ENCODE data around the gene GPX2. TPM values are rescaled to one million over a fixed set of nuclear protein-coding genes. Genes with fewer than 3 reads are reported as not detected.
A peak's percentile ranks its signal among the peaks of the same experiment; 100 is the strongest.

GPX2 gene
- total RNA-seq, 4 donors from 2014 or later, result 4.0 TPM; not detected in 3

DNA sequence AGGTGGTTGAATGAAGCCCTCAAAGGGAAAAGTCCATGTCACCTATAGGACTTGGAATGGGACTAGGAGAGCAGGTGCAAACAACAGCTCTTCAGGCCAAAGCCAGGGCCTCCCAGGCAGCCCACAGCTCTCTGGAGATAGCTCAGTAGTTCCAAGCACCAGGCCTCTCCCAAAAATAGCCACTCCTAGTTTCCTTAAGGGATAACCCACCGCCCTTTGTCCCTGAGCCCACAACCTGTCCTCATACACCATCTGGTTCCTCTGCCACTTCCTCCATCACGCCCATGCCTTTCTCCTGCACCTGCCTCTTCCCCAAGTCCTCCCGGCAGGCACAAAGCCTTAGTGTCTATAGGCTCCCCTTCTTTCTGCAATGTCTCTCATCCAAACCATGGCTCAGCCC lies 27.5 kb upstream of the GPX2 start:
- DNase-seq, result no peak
- 92 to 98% methylated on average over 3 of the region's 3 CpGs for WGBS, 2 donors
- no peak overlapping the region for H3K27ac ChIP-seq
- no peak overlapping the region for H3K4me3 ChIP-seq (replicated peaks in 1 of 3)
- no peaks in the 10 kb centered on the region for H3K36me3 ChIP-seq
- peaks cover 19 to 24% of the 10 kb centered on the region in 2 donors for H3K4me1 ChIP-seq
- H3K27me3 ChIP-seq, result no peaks in the 10 kb centered on the region
- intact Hi-C loops (cut with DNase I), result no loop called here
- H3K9me3 ChIP-seq, result no peaks in the 10 kb centered on the region
- TF ChIP-seq POLR2A (IDR thresholded peaks at IDR 0.05), result no peak
- TF ChIP-seq, protein P1, sequence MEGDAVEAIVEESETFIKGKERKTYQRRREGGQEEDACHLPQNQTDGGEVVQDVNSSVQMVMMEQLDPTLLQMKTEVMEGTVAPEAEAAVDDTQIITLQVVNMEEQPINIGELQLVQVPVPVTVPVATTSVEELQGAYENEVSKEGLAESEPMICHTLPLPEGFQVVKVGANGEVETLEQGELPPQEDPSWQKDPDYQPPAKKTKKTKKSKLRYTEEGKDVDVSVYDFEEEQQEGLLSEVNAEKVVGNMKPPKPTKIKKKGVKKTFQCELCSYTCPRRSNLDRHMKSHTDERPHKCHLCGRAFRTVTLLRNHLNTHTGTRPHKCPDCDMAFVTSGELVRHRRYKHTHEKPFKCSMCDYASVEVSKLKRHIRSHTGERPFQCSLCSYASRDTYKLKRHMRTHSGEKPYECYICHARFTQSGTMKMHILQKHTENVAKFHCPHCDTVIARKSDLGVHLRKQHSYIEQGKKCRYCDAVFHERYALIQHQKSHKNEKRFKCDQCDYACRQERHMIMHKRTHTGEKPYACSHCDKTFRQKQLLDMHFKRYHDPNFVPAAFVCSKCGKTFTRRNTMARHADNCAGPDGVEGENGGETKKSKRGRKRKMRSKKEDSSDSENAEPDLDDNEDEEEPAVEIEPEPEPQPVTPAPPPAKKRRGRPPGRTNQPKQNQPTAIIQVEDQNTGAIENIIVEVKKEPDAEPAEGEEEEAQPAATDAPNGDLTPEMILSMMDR (IDR thresholded peaks at IDR 0.05), result no peak

GRCh38 chr14:64968651-64969050 lies 26.1 kb upstream of the GPX2 start:
- no peak overlapping the region for H3K4me3 ChIP-seq (replicated peaks in 1 of 3)
- no peaks in the 10 kb centered on the region for H3K36me3 ChIP-seq
- DNase-seq, result no peak
- no peaks in the 10 kb centered on the region for H3K9me3 ChIP-seq
- peaks cover 19 to 24% of the 10 kb centered on the region in 2 donors for H3K4me1 ChIP-seq
- intact Hi-C loops (cut with DNase I), result no loop called here
- TF ChIP-seq POLR2A (IDR thresholded peaks at IDR 0.05), result no peak
- TF ChIP-seq, protein P1 (IDR thresholded peaks at IDR 0.05), result no peak
- WGBS, 2 donors, result 86 to 93% methylated on average over 6 of the region's 6 CpGs
- H3K27me3 ChIP-seq, result no peaks in the 10 kb centered on the region
- no peak overlapping the region for H3K27ac ChIP-seq

- intact Hi-C loops (cut with DNase I), result no loop called here
- no peak overlapping the region for H3K27ac ChIP-seq
- DNase-seq, result no peak
- no peak overlapping the region for H3K4me3 ChIP-seq (replicated peaks in 1 of 3)
- no peaks in the 10 kb centered on the region for H3K27me3 ChIP-seq
- TF ChIP-seq, protein P1 (IDR thresholded peaks at IDR 0.05), result no peak
- TF ChIP-seq POLR2A (IDR thresholded peaks at IDR 0.05), result no peak
- 88 to 95% methylated on average over 7 of the region's 7 CpGs for WGBS, 2 donors
- H3K4me1 ChIP-seq, result peaks cover 19 to 24% of the 10 kb centered on the region in 2 donors
- no peaks in the 10 kb centered on the region for H3K36me3 ChIP-seq
- no peaks in the 10 kb centered on the region for H3K9me3 ChIP-seq
Observed at GRCh38 chr14:64968167-64968566, 25.6 kb upstream of the GPX2 start.

- TF ChIP-seq POLR2A (IDR thresholded peaks at IDR 0.05), result no peak
- TF ChIP-seq, protein P1 (IDR thresholded peaks at IDR 0.05), result no peak
- intact Hi-C loops (cut with DNase I), result no loop called here
- Histone ChIP-seq H3K4me1 (peaks cover 19 to 24% of the 10 kb centered on the region in 2 donors), H3K27me3 (no peaks in the 10 kb centered on the region), H3K9me3 (no peaks in the 10 kb centered on the region), H3K4me3 (replicated peaks in 1 of 3) (no peak overlapping the region), H3K27ac (peak overlapping the region; percentile 42 to 70 (median 54)), H3K36me3 (no peaks in the 10 kb centered on the region)
- peak; percentile 86 to 87 for DNase-seq
- WGBS, 2 donors, result 51 to 56% methylated on average over 2 of the region's 2 CpGs
Observed at GRCh38 chr14:64966976-64967375, 24.4 kb upstream of the GPX2 start.

DNA sequence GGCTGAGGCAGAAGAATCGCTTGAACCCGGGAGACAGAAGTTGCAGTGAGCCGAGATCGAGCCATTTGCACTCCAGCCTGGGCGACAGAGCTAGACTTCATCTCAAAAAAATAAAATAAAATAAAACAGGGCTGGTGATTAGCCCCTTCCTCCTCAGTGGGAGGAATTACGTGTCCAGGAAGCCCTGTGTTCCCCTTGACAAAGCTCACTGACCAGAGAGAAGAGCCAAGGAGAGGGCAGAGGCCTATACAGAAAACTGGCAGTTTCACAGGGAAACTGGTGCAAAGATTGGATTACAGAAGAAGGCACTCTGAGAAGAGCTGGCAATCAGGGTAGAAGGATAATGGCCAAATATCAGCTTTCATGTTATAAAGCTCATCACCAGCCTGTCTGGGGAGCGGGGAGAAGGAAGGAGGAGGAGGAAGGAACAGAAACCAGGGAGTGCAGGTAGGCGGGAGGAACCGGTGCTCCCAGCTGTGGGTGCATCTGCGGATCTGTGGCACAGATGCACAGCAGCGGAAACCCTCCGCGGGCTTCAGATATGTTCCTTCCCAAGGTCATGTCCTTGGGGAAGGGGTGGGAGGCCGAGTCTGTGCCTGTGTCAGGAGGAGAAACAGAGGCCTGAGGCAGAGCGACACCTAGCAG lies 22.9 kb upstream of the GPX2 start:
- Histone ChIP-seq H3K9me3 (no peaks in the 10 kb centered on the region), H3K4me1 (peaks cover 16 to 21% of the 10 kb centered on the region in 2 donors), H3K36me3 (no peaks in the 10 kb centered on the region), H3K27me3 (no peaks in the 10 kb centered on the region), H3K4me3 (replicated peaks in 1 of 3) (no peak overlapping the region), H3K27ac (no peak overlapping the region)
- WGBS, 2 donors, result 89 to 94% methylated on average over 15 of the region's 15 CpGs
- no peak for DNase-seq
- TF ChIP-seq, protein P1 (IDR thresholded peaks at IDR 0.05), result no peak
- TF ChIP-seq POLR2A (IDR thresholded peaks at IDR 0.05), result no peak
- intact Hi-C loops (cut with DNase I), result no loop called here

Measured in thyroid gland (tissue), 4 donors.